H1 (cell line): ENCODE measurements around the gene FBN2. TPM values are rescaled to one million over a fixed set of nuclear protein-coding genes. Genes with fewer than 3 reads are reported as not detected.

ENCODE experiments used
- ASH2L ChIP-seq: fragments of 200-600, 300-600 bp; sonication (generic); IDR thresholded peaks from one replicate; pipeline ENCODE4 v1.7.1; 2017; ENCODE audit warnings: low read length
- CEBPB ChIP-seq: IDR thresholded peaks from 2 replicates; pipeline ENCODE4 v1.6.1; 2012; ENCODE audit warnings: low read depth, low read length
- CTCF ChIP-seq, 3 experiments: IDR thresholded peaks; 1 replicate in 2 of 3; 2 replicates in 1 of 3; pipeline versions ENCODE4 v1.5.1 to v1.6.1; 2011; ENCODE audit warnings: low read length in 3 of 3, mild to moderate bottlenecking in 3 of 3, inconsistent platforms in 2 of 3, low read depth in 1 of 3, moderate library complexity in 1 of 3; ENCODE audit not compliant: insufficient read depth in 1 of 3; ENCODE audit errors: control extremely low read depth in 1 of 3
- EP300 ChIP-seq, 2 experiments: IDR thresholded peaks; 1 replicate in 1 of 2; 2 replicates in 1 of 2; pipeline ENCODE4 v1.6.1; 2011 to 2012; ENCODE audit warnings: low read depth in 2 of 2, low read length in 2 of 2, mild to moderate bottlenecking in 2 of 2, borderline replicate concordance in 1 of 2, inconsistent platforms in 1 of 2, moderate library complexity in 1 of 2
- JUND ChIP-seq: IDR thresholded peaks from 2 replicates; pipeline ENCODE4 v1.6.1; 2011; ENCODE audit warnings: mild to moderate bottlenecking, improper control_type of control experiment, low read length
- POLR2AphosphoS5 ChIP-seq: IDR thresholded peaks from 2 replicates; pipeline ENCODE4 v1.6.1; 2011; ENCODE audit warnings: low read depth, low read length
- RFX5 ChIP-seq: IDR thresholded peaks from 2 replicates; pipeline ENCODE4 v1.6.1; 2011; ENCODE audit warnings: low read depth, low read length, improper control_type of control experiment, borderline replicate concordance
- RNF2 ChIP-seq: fragments of 200-900, 300-1000 bp; sonication (generic); IDR thresholded peaks from 2 replicates; pipeline ENCODE4 v1.7.1; 2016; ENCODE audit warnings: borderline replicate concordance, low read depth, mild to moderate bottlenecking, antibody characterized with exemption, low read length; ENCODE audit not compliant: poor library complexity, severe bottlenecking; ENCODE audit errors: missing control alignments
- RXRA ChIP-seq: IDR thresholded peaks from 2 replicates; pipeline ENCODE4 v1.6.1; 2011; ENCODE audit warnings: low read depth, mild to moderate bottlenecking, low read length, moderate library complexity; ENCODE audit not compliant: insufficient read depth
- SRF ChIP-seq: IDR thresholded peaks from 2 replicates; pipeline ENCODE4 v1.6.1; 2011; ENCODE audit warnings: mild to moderate bottlenecking, low read depth, low read length, moderate library complexity
- TAF1 ChIP-seq: IDR thresholded peaks from 2 replicates; pipeline ENCODE4 v1.6.1; 2011; ENCODE audit warnings: mild to moderate bottlenecking, low read depth, low read length
- TAF7 ChIP-seq: optimal IDR thresholded peaks from 2 replicates; pipeline ENCODE3; 2011; ENCODE audit warnings: low read depth, mild to moderate bottlenecking, inconsistent platforms, low read length, moderate library complexity, borderline replicate concordance
- polyA plus RNA-seq, 7 experiments: library from polyadenylated mRNA; depleted of rRNA in 3 of 7; stranded (reverse) in 5 of 7; unstranded in 2 of 7; fragments of >200 nt in 5 of 7; fragments of 200-250 nt in 2 of 7; gene quantifications; 1 replicate in 5 of 7; 2 replicates in 1 of 7; 4 replicates in 1 of 7; pipeline versions ENCODE4 v1.2.1 to v1.2.3, GENCODE V29; 2011 to 2013; ENCODE audit warnings: missing spikeins in 2 of 7, mixed read lengths in 2 of 7
- total RNA-seq: library from RNA; stranded (reverse); fragmentation: NEBNext Ultra II Directional; extraction: Animal tissue kit (Norgen Biotek cat#: 25700); gene quantifications from 2 replicates; pipeline ENCODE4 v1.2.1, GENCODE V29; 2021
- TF ChIP-seq, protein P1 (sequence below): IDR thresholded peaks from 2 replicates; pipeline ENCODE4 v1.6.1; 2012; ENCODE audit warnings: inconsistent platforms
- TF ChIP-seq, protein P2 (sequence below): IDR thresholded peaks from 2 replicates; pipeline ENCODE4 v1.6.1; 2012; ENCODE audit warnings: low read length, inconsistent platforms

FBN2 gene
- total and polyA plus RNA-seq, 2 of the 8 experiments (the other 6 are each of a cell fraction or from before 2014, with no cell fraction given), result 14.1 to 16.3 TPM

DNA sequence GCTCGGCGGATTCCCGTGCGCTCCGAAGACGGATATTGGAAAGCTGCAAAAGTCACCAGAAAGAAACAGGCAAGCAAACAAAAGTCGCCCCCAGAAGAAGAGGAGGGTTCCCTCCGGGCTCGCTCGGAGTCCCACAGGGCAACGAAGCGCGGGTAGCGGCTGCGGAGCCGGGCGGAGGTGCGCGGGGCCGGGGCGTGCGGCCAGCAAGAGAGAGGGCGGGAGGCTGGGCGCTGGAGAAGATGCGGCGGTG is at the start of gene FBN2 (continued):
- TF ChIP-seq EP300 (IDR thresholded peaks at IDR 0.05; ENCODE audit: borderline replicate concordance in 1 of 2, low read depth in 2 of 2, low read length in 2 of 2), result no peak
- no peak for TF ChIP-seq RNF2
- TF ChIP-seq TAF7, result peak; percentile 33
- no peak for TF ChIP-seq CTCF (IDR thresholded peaks at IDR 0.05; ENCODE audit: control extremely low read depth in 1 of 3, insufficient read depth in 1 of 3, low read depth in 1 of 3, low read length in 3 of 3)
- no peak for TF ChIP-seq RFX5
- no peak for TF ChIP-seq CEBPB
- TF ChIP-seq, protein P1, sequence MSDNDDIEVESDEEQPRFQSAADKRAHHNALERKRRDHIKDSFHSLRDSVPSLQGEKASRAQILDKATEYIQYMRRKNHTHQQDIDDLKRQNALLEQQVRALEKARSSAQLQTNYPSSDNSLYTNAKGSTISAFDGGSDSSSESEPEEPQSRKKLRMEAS, result no peak; the same call in 1 of the 2 replicates
- peak; percentile 3 for TF ChIP-seq ASH2L
- no peak for TF ChIP-seq JUND
- TF ChIP-seq POLR2AphosphoS5, result no peak
- no peak for TF ChIP-seq SRF
- TF ChIP-seq, protein P2, sequence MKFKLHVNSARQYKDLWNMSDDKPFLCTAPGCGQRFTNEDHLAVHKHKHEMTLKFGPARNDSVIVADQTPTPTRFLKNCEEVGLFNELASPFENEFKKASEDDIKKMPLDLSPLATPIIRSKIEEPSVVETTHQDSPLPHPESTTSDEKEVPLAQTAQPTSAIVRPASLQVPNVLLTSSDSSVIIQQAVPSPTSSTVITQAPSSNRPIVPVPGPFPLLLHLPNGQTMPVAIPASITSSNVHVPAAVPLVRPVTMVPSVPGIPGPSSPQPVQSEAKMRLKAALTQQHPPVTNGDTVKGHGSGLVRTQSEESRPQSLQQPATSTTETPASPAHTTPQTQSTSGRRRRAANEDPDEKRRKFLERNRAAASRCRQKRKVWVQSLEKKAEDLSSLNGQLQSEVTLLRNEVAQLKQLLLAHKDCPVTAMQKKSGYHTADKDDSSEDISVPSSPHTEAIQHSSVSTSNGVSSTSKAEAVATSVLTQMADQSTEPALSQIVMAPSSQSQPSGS, result no peak
- TF ChIP-seq RXRA, result no peak
- TF ChIP-seq TAF1, result peak; percentile 87
